Glutamatergic neuron (in vitro differentiated cells): Measurements from ENCODE around the gene PCNX2. TPM values are rescaled to one million over a fixed set of nuclear protein-coding genes. Genes with fewer than 3 reads are reported as not detected.

Source experiments
- DNase-seq: peaks from one replicate; pipeline ENCODE4 v3.0.0; 2022
- H3K27ac Mint-ChIP-seq: one replicate; pipeline ENCODE4 v1.8.0; 2020; ENCODE audit warnings: mild to moderate bottlenecking, mixed read lengths, inconsistent platforms; ENCODE audit not compliant: unreplicated experiment
- H3K27me3 Mint-ChIP-seq: one replicate; pipeline ENCODE4 v1.8.0; 2020; ENCODE audit warnings: mild to moderate bottlenecking, moderate library complexity, mixed read lengths, inconsistent platforms; ENCODE audit not compliant: unreplicated experiment
- H3K36me3 Mint-ChIP-seq: one replicate; pipeline ENCODE4 v1.8.0; 2020; ENCODE audit warnings: mild to moderate bottlenecking, mixed read lengths, inconsistent platforms; ENCODE audit not compliant: unreplicated experiment
- H3K4me1 Mint-ChIP-seq: one replicate; pipeline ENCODE4 v1.8.0; 2020; ENCODE audit warnings: mild to moderate bottlenecking, low read depth, mixed read lengths, inconsistent platforms; ENCODE audit not compliant: unreplicated experiment
- H3K4me3 Mint-ChIP-seq: one replicate; pipeline ENCODE4 v1.8.0; 2020; ENCODE audit warnings: mild to moderate bottlenecking, mixed read lengths, inconsistent platforms; ENCODE audit not compliant: unreplicated experiment
- H3K9me3 Mint-ChIP-seq: one replicate; pipeline ENCODE4 v1.8.0; 2020; ENCODE audit warnings: mild to moderate bottlenecking, moderate library complexity, mixed read lengths, inconsistent platforms; ENCODE audit not compliant: unreplicated experiment
- long read RNA-seq: library from polyadenylated mRNA; unstranded; transcript quantifications from one replicate; pipeline ENCODE4 v2.0.0, GENCODE V29; 2020; ENCODE audit not compliant: unreplicated experiment
- total RNA-seq: library from RNA; stranded (reverse); fragmentation: NEBNext Ultra II Directional; extraction: Animal tissue kit (Norgen Biotek cat#: 25700); gene quantifications from one replicate; pipeline ENCODE4 v1.2.1, GENCODE V29; 2021; ENCODE audit not compliant: unreplicated experiment
- TF ChIP-seq, protein P1 (sequence below): fragments of 200-600 bp; sonication (generic); IDR thresholded peaks from one replicate; pipeline ENCODE4 v1.5.0; 2021; ENCODE audit not compliant: partially characterized antibody, unreplicated experiment

Gene PCNX2, protein sequence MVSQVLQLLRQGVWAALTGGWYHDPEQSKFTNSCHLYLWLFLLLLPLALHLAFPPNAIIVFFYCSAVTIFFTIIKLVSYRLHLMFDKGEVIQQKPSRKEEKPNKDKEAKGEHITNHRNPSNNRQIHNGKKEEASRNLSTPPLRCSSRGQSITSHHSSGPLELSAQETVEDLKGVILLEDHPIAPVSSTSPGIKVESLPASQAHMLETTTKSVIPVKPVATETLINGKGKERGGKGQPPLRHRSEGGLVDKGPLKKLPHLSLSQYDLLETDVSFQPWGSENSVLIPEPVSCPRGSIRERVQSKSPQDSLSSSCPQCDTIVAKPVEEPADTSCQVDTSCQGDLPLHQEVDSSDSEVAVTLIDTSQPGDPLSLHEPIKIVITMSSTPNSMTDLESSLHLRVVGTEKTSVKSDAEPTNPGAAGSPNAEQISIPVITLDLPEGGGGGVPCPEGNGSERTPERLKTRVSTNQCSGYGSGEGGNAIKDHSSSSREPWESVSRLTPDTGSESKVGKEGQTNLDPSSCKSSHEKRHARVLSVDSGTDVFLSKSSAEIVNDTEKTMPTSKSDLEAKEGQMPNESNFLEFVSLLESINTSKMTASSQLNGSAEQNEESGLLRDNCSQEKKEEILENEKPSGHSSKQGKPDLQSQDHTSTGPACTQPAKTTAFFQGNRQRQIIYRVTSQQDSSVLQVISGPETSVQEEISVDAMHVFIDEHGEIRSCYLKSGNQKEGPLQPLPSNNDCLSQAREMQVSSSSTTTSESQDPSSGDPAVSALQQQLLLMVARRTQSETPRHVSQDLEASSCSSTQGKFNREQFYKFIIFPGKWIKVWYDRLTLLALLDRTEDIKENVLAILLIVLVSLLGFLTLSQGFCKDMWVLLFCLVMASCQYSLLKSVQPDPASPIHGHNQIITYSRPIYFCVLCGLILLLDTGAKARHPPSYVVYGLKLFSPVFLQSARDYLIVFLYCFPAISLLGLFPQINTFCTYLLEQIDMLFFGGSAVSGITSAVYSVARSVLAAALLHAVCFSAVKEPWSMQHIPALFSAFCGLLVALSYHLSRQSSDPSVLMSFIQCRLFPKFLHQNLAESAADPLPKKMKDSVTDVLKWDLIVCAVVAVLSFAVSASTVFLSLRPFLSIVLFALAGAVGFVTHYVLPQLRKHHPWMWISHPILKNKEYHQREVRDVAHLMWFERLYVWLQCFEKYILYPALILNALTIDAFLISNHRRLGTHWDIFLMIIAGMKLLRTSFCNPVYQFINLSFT (N-terminal part only)
- total RNA-seq, result 44.5 TPM
- long read RNA-seq, partial matches to known transcripts, result 2 of 6 reads
- long read RNA-seq, other reads (novel, unspliced or antisense), result 4 of 6 reads

DNA sequence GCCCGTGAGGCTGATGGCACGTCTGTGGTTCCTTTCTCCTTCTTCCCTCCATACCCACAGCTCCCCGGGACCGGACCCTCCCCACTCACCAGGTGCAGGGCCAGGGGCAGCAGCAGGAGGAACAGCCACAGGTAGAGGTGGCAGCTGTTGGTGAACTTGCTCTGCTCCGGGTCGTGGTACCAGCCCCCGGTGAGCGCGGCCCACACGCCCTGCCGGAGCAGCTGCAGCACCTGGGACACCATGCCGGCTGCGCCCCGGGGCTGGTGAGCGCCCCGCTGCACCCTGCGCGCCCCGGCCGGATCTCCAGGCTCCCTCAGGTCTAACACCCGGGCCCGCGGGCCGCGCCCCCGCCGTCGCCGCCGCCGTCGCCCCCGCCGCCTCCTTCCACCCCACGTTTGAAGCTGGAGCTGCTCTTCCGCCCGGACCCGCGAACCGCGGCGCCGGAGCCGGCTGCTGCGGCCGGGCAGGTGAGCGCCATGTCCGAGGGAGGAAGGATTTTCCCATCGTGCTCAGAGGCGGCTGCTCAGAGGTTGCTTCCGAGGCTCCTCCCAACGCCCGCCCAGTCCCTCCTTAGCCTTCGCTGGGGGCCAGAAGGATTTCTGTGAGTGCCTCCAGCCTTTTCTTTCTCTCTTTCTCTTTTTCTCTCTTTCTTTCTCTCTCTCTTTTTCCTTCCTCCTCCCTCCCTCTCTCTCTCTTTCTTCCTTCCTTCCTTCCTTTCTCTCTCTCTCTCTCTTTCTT is at the start of gene PCNX2:
Gene PCNX2, minus strand, starts transcription at position 489 of the 738 bp plus-strand sequence. Its CDS starts 247 bp downstream, at position 242.
- H3K9me3 Mint-ChIP-seq, result peaks cover 5% of the 10 kb centered on the region
- H3K27me3 Mint-ChIP-seq, result peaks cover 4% of the 10 kb centered on the region
- DNase-seq, result peak; percentile 84
- H3K4me3 Mint-ChIP-seq, result peak within 1 kb of the TSS; percentile 96
- peaks cover 6% of the 10 kb centered on the region for H3K4me1 Mint-ChIP-seq
- H3K27ac Mint-ChIP-seq, result peak within 1 kb of the TSS; percentile 91
- H3K36me3 Mint-ChIP-seq, result no peaks in the 10 kb centered on the region
- TF ChIP-seq, protein P1, sequence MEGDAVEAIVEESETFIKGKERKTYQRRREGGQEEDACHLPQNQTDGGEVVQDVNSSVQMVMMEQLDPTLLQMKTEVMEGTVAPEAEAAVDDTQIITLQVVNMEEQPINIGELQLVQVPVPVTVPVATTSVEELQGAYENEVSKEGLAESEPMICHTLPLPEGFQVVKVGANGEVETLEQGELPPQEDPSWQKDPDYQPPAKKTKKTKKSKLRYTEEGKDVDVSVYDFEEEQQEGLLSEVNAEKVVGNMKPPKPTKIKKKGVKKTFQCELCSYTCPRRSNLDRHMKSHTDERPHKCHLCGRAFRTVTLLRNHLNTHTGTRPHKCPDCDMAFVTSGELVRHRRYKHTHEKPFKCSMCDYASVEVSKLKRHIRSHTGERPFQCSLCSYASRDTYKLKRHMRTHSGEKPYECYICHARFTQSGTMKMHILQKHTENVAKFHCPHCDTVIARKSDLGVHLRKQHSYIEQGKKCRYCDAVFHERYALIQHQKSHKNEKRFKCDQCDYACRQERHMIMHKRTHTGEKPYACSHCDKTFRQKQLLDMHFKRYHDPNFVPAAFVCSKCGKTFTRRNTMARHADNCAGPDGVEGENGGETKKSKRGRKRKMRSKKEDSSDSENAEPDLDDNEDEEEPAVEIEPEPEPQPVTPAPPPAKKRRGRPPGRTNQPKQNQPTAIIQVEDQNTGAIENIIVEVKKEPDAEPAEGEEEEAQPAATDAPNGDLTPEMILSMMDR, result no peak

DNA sequence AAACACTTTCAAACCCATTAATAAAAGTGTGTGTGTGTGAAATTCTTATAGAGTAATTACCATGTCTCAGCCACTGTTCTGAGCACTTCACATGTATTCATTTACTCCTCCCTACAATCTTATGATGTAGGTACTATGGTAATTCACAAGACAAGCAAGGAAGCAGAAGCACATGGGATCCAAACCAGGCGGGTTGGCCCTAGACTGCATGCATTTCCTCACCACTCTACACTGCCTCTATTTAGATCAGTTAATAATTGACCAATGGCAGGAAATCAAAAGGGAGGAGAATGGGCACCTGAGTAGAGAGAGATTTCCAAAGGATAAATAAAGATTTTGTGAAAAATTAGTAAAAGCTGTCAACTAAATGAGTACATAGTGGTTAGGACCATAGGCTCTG is 47.7 kb upstream of the PCNX2 start:
- TF ChIP-seq, protein P1, result no peak
- H3K36me3 Mint-ChIP-seq, result peaks cover 5% of the 10 kb centered on the region
- no peaks in the 10 kb centered on the region for H3K4me1 Mint-ChIP-seq
- no peaks in the 10 kb centered on the region for H3K9me3 Mint-ChIP-seq
- peaks cover 1% of the 10 kb centered on the region for H3K27me3 Mint-ChIP-seq
- no peak for DNase-seq
- no peak overlapping the region for H3K27ac Mint-ChIP-seq
- H3K4me3 Mint-ChIP-seq, result no peak overlapping the region

DNA sequence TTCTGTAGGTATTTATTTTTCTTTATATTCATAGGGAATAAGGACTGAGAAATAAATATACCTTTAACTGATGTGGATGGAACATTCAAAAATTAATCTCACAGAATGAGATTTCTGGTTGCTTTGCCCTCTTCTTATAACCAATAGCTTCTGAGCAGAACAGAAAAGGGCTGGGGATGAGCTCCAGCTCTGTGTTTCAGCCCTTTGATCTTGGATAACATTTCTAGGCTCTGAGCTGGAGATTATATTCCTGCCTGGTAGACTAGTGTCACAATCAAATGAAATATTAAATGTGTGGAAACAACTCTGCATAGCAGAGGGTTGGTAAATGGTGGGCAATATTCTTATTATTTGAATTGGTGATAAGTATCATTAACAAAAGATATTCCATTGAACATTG is 46.6 kb upstream of the PCNX2 start:
- no peak for DNase-seq
- Mint-ChIP-seq H3K36me3 (peaks cover 5% of the 10 kb centered on the region), H3K27me3 (peaks cover 1% of the 10 kb centered on the region), H3K9me3 (no peaks in the 10 kb centered on the region), H3K27ac (no peak overlapping the region), H3K4me3 (no peak overlapping the region), H3K4me1 (no peaks in the 10 kb centered on the region)
- TF ChIP-seq, protein P1, result no peak

DNA sequence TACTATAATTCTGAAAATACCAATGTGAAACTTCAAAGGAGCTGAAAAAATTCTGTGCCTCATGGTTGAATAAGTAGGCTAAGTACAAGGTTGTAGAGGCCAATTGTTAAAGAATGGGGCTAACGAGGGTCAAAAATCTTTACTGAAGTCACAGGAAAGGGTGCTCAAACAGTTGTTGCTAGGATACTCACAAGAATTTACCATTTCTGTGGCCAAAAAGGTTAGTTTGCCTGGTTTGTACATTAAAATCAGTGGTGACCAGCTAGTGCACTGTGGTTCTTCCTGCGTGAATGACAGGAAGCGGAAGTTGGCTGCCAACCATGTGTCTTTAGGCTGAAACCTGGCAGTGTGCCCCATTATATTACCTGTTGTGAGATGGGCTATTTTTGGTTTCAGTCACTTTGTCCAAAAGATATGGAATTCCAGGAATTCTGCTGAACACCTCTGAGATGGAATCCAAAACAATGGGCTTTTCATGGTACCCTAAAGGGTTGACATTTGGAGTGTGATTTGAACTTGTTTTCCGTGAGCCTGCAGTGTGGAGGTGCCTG is 45.5 kb upstream of the PCNX2 start:
- no peak for DNase-seq
- TF ChIP-seq, protein P1, result no peak
- H3K27me3 Mint-ChIP-seq, result peaks cover 1% of the 10 kb centered on the region
- no peak overlapping the region for H3K27ac Mint-ChIP-seq
- no peaks in the 10 kb centered on the region for H3K4me1 Mint-ChIP-seq
- no peaks in the 10 kb centered on the region for H3K9me3 Mint-ChIP-seq
- H3K36me3 Mint-ChIP-seq, result peaks cover 5% of the 10 kb centered on the region
- no peak overlapping the region for H3K4me3 Mint-ChIP-seq
